NCI-H2107 (cell line): Measurements from ENCODE around the gene EPHA5.

ENCODE experiments used
- DNase-seq: peaks from one replicate; lab custom pipeline; 2025; lab: John Stamatoyannopoulos, UW

Gene EPHA5

GRCh38 chr4:65670331-65671031 lies at the start of gene EPHA5:
Gene EPHA5 (minus strand): TSS chr4:65670489. CDS start chr4:65669742, 747 bp downstream.
- DNase-seq, result no peak

- no peak for DNase-seq
Measured at GRCh38 chr4:65719635-65720034, 49.3 kb upstream of the EPHA5 start.

DNA sequence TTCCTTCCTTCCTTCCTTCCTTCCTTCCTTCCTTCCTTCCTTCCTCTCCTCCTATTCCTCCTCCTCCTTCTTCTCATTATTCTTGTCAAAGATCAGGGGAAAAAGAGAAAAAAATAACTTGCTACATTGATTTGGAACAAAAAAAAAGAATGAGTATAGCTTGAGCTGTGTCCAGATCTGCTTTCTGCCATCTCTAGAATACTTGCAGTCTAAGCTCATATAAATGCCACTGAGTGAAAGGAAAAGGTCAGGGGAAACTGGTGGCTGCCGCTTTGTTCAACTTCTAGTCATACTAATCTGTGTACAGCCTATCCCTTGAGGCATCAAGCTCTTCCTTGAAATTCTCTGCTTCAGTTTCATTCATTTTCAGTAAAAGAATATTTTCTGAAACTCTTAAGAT lies 28.3 kb upstream of the EPHA5 start:
- DNase-seq, result no peak

GRCh38 chr4:65696436-65696835 lies 26.1 kb upstream of the EPHA5 start:
- DNase-seq, result no peak

DNA sequence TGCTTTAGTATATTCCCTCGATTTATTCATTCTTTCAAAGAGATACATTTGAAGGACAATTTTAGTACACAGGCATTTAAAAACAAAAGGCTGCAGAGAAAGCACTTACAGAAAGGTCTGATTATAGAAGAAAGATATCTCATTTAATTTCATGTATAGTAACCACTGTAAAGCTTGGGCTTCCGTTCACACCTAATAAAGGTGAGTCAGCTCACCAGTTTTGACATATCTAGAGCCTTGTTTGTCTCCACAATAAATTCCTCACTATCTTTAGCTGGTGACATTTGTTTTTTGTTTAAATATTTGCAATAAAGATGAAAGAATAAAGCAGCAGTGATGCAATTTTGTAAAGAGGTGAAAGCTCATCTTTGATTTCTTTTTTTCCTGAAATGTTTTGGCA lies 1.1 kb upstream of the EPHA5 start:
- no peak for DNase-seq

- DNase-seq, result no peak
Measured at GRCh38 chr4:65670020-65670330, 314 bp downstream of the EPHA5 start.

- no peak for DNase-seq
Measured at GRCh38 chr4:65669111-65670019, 924 bp downstream of the EPHA5 start.

- no peak for DNase-seq
Measured at GRCh38 chr4:65668201-65669089, 1.8 kb downstream of the EPHA5 start.

GRCh38 chr4:65667506-65668041 lies 2.7 kb downstream of the EPHA5 start:
- no peak for DNase-seq

GRCh38 chr4:65665771-65666523 lies 4.3 kb downstream of the EPHA5 start:
- DNase-seq, result peak; percentile 36

GRCh38 chr4:65661471-65661870 lies 8.8 kb downstream of the EPHA5 start:
- peak; percentile 9 for DNase-seq

- peak; percentile 10 for DNase-seq
Measured at GRCh38 chr4:65658117-65658516, 12.2 kb downstream of the EPHA5 start.

- DNase-seq, result no peak
Measured at GRCh38 chr4:65656008-65656407, 14.3 kb downstream of the EPHA5 start.

- no peak for DNase-seq
Measured at GRCh38 chr4:65654976-65655375, 15.3 kb downstream of the EPHA5 start.

DNA sequence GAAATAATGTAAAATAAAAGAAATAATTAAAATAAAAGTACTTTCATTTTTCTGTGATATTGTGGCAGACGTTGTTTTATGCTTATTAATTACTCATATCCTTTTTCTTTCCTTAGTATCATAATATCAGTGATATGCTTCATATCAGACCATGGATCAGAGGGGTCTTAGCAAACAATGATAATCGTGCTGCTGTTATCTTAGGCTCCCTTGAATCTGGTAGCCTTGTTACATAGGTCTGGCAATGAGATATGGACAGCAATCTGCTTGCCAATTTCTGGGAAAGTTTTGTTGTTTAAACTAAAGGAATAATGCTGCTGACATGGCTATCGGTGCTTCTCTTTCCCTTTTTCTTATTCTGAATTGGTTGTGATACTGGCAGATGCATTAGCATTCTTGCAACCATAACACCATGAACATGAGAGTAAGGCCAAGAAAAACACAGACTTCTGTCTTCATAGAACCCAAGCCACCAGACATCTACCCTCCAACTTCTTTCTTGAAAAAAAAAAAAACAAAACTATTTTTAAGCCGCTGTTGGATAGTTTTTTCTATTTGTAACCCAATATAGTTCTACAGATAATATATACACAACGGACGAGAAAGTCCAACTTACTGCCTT lies 16.4 kb downstream of the EPHA5 start:
- no peak for DNase-seq

DNA sequence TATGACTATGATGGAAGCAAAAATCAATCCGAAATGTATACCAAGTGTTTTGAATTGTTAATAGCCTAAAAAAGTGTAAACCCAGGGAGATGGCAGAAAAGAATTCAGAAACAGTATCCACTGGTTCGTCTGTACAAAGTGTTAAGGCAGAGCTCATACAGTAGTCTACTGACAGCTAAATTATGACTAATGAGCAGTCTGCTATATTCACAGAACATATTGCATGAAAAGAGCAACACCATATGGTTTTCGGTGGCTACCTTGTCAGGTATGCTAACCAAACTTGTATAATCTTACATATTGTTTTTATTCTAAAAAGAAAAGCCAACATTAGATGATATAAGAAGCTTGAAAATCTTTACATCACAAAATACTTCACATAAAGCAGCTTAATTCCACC lies 18.5 kb downstream of the EPHA5 start:
- DNase-seq, result no peak

DNA sequence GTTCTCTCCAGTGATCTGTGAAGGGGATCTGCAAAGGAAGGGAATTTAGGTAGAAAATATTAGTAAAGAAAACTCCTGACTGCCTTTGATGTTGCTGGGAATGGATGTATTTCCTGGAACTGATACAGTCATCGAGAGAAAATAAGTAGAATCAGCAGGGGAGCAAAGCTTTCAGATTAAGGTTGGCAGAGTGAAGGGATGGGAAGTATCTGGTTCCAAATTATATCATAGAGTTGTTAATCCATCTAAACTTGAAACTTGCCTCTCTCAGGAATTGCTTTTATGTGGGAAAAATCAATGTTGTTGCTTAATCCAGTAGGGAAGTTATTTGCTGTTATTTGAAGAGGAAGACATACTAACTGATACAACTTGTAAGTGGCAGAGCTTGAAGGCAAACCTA lies 19.3 kb downstream of the EPHA5 start:
- DNase-seq, result no peak

- DNase-seq, result no peak
Measured at GRCh38 chr4:65646136-65646535, 24.2 kb downstream of the EPHA5 start.

DNA sequence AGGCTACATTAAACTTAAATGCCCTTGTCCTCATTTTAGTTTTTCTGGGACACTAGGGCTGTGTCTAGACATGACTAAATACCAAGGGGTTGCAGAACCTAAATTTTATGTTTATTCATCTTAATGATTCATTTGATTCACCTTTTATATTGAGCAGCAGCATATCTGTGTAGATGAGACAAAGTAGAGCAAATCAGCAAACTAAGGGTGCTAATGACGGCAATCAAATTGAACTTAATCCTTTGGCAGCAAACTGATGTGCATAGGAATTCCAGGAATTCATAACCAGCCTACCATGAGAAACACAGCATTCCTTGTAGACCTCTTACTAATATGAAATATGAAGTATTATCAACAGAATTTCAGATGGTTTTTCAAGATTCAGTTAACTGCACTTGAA lies 25.1 kb downstream of the EPHA5 start:
- DNase-seq, result no peak

- DNase-seq, result no peak
Measured at GRCh38 chr4:65635051-65635821, 35.1 kb downstream of the EPHA5 start.
